HG03025 (cell line): ENCODE results near the gene ME1.

Source experiments
- ATAC-seq: cut with Tn5 transposase; IDR thresholded peaks from one replicate; pipeline ENCODE4 v1.9.1; 2021; ENCODE audit warnings: mild to moderate bottlenecking, moderate library complexity; ENCODE audit not compliant: unreplicated experiment, low FRiP score

Gene ME1

GRCh38 chr6:83433177-83433576 lies 2.3 kb upstream of the ME1 start:
- ATAC-seq: no peak

GRCh38 chr6:83432636-83433035 lies 1.8 kb upstream of the ME1 start:
- no peak for ATAC-seq

- ATAC-seq: no peak
These were observed 799 bp upstream of the ME1 start for GRCh38 chr6:83431545-83432155.

- ATAC-seq: no peak
These were observed 817 bp downstream of the ME1 start for GRCh38 chr6:83429857-83430610.

- ATAC-seq: no peak
These were observed 1.6 kb downstream of the ME1 start for GRCh38 chr6:83429269-83429668.

GRCh38 chr6:83424392-83425018 lies 6.3 kb downstream of the ME1 start:
- ATAC-seq: no peak

- ATAC-seq: no peak
These were observed 12.8 kb downstream of the ME1 start for GRCh38 chr6:83417880-83418663.

GRCh38 chr6:83413068-83413467 lies 17.8 kb downstream of the ME1 start:
- no peak for ATAC-seq

GRCh38 chr6:83411731-83412130 lies 19.1 kb downstream of the ME1 start:
- ATAC-seq: no peak

GRCh38 chr6:83403191-83403590 lies 27.7 kb downstream of the ME1 start:
- ATAC-seq: no peak

- no peak for ATAC-seq
These were observed 41.2 kb downstream of the ME1 start for GRCh38 chr6:83389606-83390005.

- no peak for ATAC-seq
These were observed 45.4 kb downstream of the ME1 start for GRCh38 chr6:83385473-83385872.

- ATAC-seq: no peak
These were observed 46.1 kb downstream of the ME1 start for GRCh38 chr6:83384751-83385150.

GRCh38 chr6:83381949-83382348 lies 48.9 kb downstream of the ME1 start:
- ATAC-seq: no peak

GRCh38 chr6:83378621-83379388 lies 52.0 kb downstream of the ME1 start:
- ATAC-seq: no peak

- ATAC-seq: no peak
These were observed 59.4 kb downstream of the ME1 start for GRCh38 chr6:83371423-83371822.

GRCh38 chr6:83370567-83370966 lies 60.3 kb downstream of the ME1 start:
- ATAC-seq: no peak

- no peak for ATAC-seq
These were observed 61.2 kb downstream of the ME1 start for GRCh38 chr6:83369692-83370091.

GRCh38 chr6:83368577-83368976 lies 62.3 kb downstream of the ME1 start:
- no peak for ATAC-seq

GRCh38 chr6:83367104-83367503 lies 63.7 kb downstream of the ME1 start:
- ATAC-seq: no peak
